ENCODE measurements around the gene ZSWIM6. TPM values are rescaled to one million over a fixed set of nuclear protein-coding genes. Genes with fewer than 3 reads are reported as not detected.

ZSWIM6 gene
- total RNA-seq, 2 experiments from 2014 or later = 4.1 TPM

- ChIA-PET CTCF (no interaction called here), POLR2A (no interaction called here)
- intact Hi-C loops (cut with DNase I, micrococcal nuclease) = no loop called here
- no peaks in the 10 kb centered on the region for H3K27me3 Mint-ChIP-seq
- no peaks in the 10 kb centered on the region for H3K9me3 Mint-ChIP-seq
- Histone ChIP-seq H3K4me3 (ENCODE audit: low read length) (no peak overlapping the region), H3K36me3 (ENCODE audit: insufficient read depth, low read length) (no peaks in the 10 kb centered on the region), H3K27ac (ENCODE audit: low read depth in 1 of 2, low read length in 2 of 2) (no peak overlapping the region), H3K4me1 (ENCODE audit: insufficient read depth, low read length) (no peaks in the 10 kb centered on the region), H3K9me3 (ENCODE audit: control insufficient read depth in 1 of 2, insufficient read depth in 1 of 2, low read length in 2 of 2) (peaks cover 0 to 4% of the 10 kb centered on the region in 2 experiments), H3K27me3 (ENCODE audit: control insufficient read depth in 1 of 2, insufficient read depth in 2 of 2, low read length in 2 of 2) (no peaks in the 10 kb centered on the region)
- no peaks in the 10 kb centered on the region for H3K4me1 Mint-ChIP-seq (ENCODE audit: low read depth)
- no peak overlapping the region for H3K27ac Mint-ChIP-seq
- peaks cover 4% of the 10 kb centered on the region for H3K36me3 Mint-ChIP-seq (ENCODE audit: low read depth)
- H3K4me3 Mint-ChIP-seq = no peak overlapping the region
- no peak for TF ChIP-seq CTCF (IDR thresholded peaks at IDR 0.05)
- no peak for ATAC-seq (ENCODE audit: poor library complexity)
- no peak for DNase-seq
Measured at GRCh38 chr5:61379677-61380076, 47.6 kb downstream of the ZSWIM6 start.

GRCh38 chr5:61381968-61382367, 49.9 kb downstream of the ZSWIM6 start:
- DNase-seq (no peak), ATAC-seq (ENCODE audit: poor library complexity) (no peak)
- H3K9me3 ChIP-seq (ENCODE audit: control insufficient read depth in 1 of 2, insufficient read depth in 1 of 2, low read length in 2 of 2) = no peaks in the 10 kb centered on the region
- H3K4me1 Mint-ChIP-seq (ENCODE audit: low read depth) = peaks cover 10% of the 10 kb centered on the region
- H3K4me3 ChIP-seq (ENCODE audit: low read length) = no peak overlapping the region
- no peak for TF ChIP-seq CTCF (IDR thresholded peaks at IDR 0.05)
- H3K9me3 Mint-ChIP-seq = no peaks in the 10 kb centered on the region
- H3K4me3 Mint-ChIP-seq = no peak overlapping the region
- H3K4me1 ChIP-seq (ENCODE audit: insufficient read depth, low read length) = no peaks in the 10 kb centered on the region
- no peaks in the 10 kb centered on the region for H3K36me3 ChIP-seq (ENCODE audit: insufficient read depth, low read length)
- H3K27me3 Mint-ChIP-seq = no peaks in the 10 kb centered on the region
- H3K36me3 Mint-ChIP-seq (ENCODE audit: low read depth) = peaks cover 4% of the 10 kb centered on the region
- ChIA-PET CTCF (interaction anchor here (1.6 kb wide), 1 partner anchor 18 kb away, joined by 3 read pairs; no protein-coding TSS in a partner anchor), POLR2A (interaction anchor here (1.2 kb wide), 1 partner anchor 22 kb away, joined by 5 read pairs; no protein-coding TSS in a partner anchor)
- H3K27me3 ChIP-seq (ENCODE audit: control insufficient read depth in 1 of 2, insufficient read depth in 2 of 2, low read length in 2 of 2) = no peaks in the 10 kb centered on the region
- H3K27ac Mint-ChIP-seq = no peak overlapping the region
- intact Hi-C loops (cut with DNase I, micrococcal nuclease) = loop anchor here in 1 of 2 experiments (2.0 kb wide), 1 partner anchor 67 kb away; no protein-coding TSS in a partner anchor
- no peak overlapping the region for H3K27ac ChIP-seq (ENCODE audit: low read depth in 1 of 2, low read length in 2 of 2)

GRCh38 chr5:61385627-61386026, 53.6 kb downstream of the ZSWIM6 start:
- Mint-ChIP-seq H3K4me3 (no peak overlapping the region), H3K27ac (no peak overlapping the region), H3K4me1 (ENCODE audit: low read depth) (peaks cover 11% of the 10 kb centered on the region), H3K9me3 (no peaks in the 10 kb centered on the region), H3K36me3 (ENCODE audit: low read depth) (no peaks in the 10 kb centered on the region), H3K27me3 (no peaks in the 10 kb centered on the region)
- no peak for TF ChIP-seq CTCF (IDR thresholded peaks at IDR 0.05)
- Histone ChIP-seq H3K27ac (ENCODE audit: low read depth in 1 of 2, low read length in 2 of 2) (no peak overlapping the region), H3K4me3 (ENCODE audit: low read length) (no peak overlapping the region), H3K36me3 (ENCODE audit: insufficient read depth, low read length) (no peaks in the 10 kb centered on the region), H3K27me3 (ENCODE audit: control insufficient read depth in 1 of 2, insufficient read depth in 2 of 2, low read length in 2 of 2) (no peaks in the 10 kb centered on the region), H3K4me1 (ENCODE audit: insufficient read depth, low read length) (no peaks in the 10 kb centered on the region), H3K9me3 (ENCODE audit: control insufficient read depth in 1 of 2, insufficient read depth in 1 of 2, low read length in 2 of 2) (no peaks in the 10 kb centered on the region)
- DNase-seq (no peak), ATAC-seq (ENCODE audit: poor library complexity) (no peak)
- intact Hi-C loops (cut with DNase I, micrococcal nuclease) = no loop called here
- ChIA-PET POLR2A (no interaction called here), CTCF (interaction anchor here (1.2 kb wide), 1 partner anchor 20 kb away, joined by 3 read pairs; no protein-coding TSS in a partner anchor)
